ENCODE results near the gene KLF15. TPM values are rescaled to one million over a fixed set of nuclear protein-coding genes. Genes with fewer than 3 reads are reported as not detected.

KLF15 gene
- total RNA-seq, 1 donor from 2014 or later: 19.3 TPM

GRCh38 chr3:126360046-126360713 is 3.0 kb upstream of the KLF15 start:
- Mint-ChIP-seq H3K9me3 (no peaks in the 10 kb centered on the region), H3K27ac (ENCODE audit: unreplicated experiment) (no peak overlapping the region), H3K27me3 (ENCODE audit: low read depth) (peaks cover 22% of the 10 kb centered on the region), H3K36me3 (ENCODE audit: low read depth) (no peaks in the 10 kb centered on the region), H3K4me3 (no peak overlapping the region), H3K4me1 (peaks cover 21% of the 10 kb centered on the region)
- DNase-seq (ENCODE audit: low read depth, low spot score): no peak
- TF ChIP-seq, protein P1, sequence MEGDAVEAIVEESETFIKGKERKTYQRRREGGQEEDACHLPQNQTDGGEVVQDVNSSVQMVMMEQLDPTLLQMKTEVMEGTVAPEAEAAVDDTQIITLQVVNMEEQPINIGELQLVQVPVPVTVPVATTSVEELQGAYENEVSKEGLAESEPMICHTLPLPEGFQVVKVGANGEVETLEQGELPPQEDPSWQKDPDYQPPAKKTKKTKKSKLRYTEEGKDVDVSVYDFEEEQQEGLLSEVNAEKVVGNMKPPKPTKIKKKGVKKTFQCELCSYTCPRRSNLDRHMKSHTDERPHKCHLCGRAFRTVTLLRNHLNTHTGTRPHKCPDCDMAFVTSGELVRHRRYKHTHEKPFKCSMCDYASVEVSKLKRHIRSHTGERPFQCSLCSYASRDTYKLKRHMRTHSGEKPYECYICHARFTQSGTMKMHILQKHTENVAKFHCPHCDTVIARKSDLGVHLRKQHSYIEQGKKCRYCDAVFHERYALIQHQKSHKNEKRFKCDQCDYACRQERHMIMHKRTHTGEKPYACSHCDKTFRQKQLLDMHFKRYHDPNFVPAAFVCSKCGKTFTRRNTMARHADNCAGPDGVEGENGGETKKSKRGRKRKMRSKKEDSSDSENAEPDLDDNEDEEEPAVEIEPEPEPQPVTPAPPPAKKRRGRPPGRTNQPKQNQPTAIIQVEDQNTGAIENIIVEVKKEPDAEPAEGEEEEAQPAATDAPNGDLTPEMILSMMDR (conservative IDR thresholded peaks at IDR 0.05): no peak

GRCh38 chr3:126358816-126359181 is 1.6 kb upstream of the KLF15 start:
- TF ChIP-seq, protein P1 (conservative IDR thresholded peaks at IDR 0.05): no peak
- no peak for DNase-seq (ENCODE audit: low read depth, low spot score)
- Mint-ChIP-seq H3K27ac (ENCODE audit: unreplicated experiment) (no peak overlapping the region), H3K27me3 (ENCODE audit: low read depth) (peaks cover 22% of the 10 kb centered on the region), H3K4me1 (peaks cover 22% of the 10 kb centered on the region), H3K9me3 (no peaks in the 10 kb centered on the region), H3K36me3 (ENCODE audit: low read depth) (no peaks in the 10 kb centered on the region), H3K4me3 (peak overlapping the region; percentile 97)

DNA sequence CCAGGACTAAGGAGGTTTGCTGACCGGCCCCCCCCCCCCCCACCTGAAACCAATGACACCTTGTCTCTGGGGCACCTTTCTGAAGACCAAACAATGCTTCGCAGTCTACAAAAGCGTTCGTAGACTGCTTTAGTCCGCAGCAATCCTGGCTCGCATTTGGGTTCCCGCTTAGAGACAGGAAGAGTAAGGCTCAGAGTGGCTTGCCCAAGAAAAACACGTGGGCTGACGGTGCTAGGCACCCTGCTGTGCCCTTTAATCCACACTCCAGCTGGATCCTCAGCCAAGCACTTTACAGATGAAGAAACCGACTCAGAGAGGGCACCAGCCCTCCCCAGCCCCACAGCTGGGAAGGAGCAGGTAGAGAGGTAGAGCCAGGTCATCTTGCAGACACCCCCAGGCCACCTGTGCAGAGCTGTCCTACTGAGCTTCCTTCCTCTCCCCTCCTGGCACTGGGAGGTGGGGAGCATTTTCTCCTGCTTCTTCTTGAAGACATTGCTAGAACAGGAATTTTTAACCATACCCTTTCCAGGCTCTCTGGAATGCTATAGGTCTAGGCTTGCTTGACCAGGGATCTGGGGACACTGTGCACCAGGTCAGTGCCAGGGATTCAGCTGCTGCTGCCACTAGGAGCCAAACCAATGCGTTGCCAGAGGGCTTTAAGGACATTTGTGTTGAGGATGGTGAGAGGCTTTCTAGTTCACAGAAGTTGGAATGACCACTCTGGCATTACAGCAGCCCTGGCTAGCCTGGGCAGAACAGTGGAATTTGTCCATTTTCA is 1.0 kb upstream of the KLF15 start:
- H3K4me3 Mint-ChIP-seq: peak overlapping the region; percentile 97
- H3K4me1 Mint-ChIP-seq: peaks cover 22% of the 10 kb centered on the region
- no peaks in the 10 kb centered on the region for H3K9me3 Mint-ChIP-seq
- peaks cover 22% of the 10 kb centered on the region for H3K27me3 Mint-ChIP-seq (ENCODE audit: low read depth)
- DNase-seq (ENCODE audit: low read depth, low spot score): no peak
- TF ChIP-seq, protein P1 (conservative IDR thresholded peaks at IDR 0.05): no peak
- H3K36me3 Mint-ChIP-seq (ENCODE audit: low read depth): no peaks in the 10 kb centered on the region
- no peak overlapping the region for H3K27ac Mint-ChIP-seq (ENCODE audit: unreplicated experiment)

- Mint-ChIP-seq H3K4me3 (peak overlapping the region; percentile 98), H3K9me3 (no peaks in the 10 kb centered on the region), H3K27me3 (ENCODE audit: low read depth) (peaks cover 22% of the 10 kb centered on the region), H3K27ac (ENCODE audit: unreplicated experiment) (peak overlapping the region; percentile 98), H3K4me1 (peaks cover 22% of the 10 kb centered on the region), H3K36me3 (ENCODE audit: low read depth) (no peaks in the 10 kb centered on the region)
- peak; percentile 15 for DNase-seq (ENCODE audit: low read depth, low spot score)
- TF ChIP-seq, protein P1 (conservative IDR thresholded peaks at IDR 0.05): no peak
Measured at GRCh38 chr3:126356373-126357264, 589 bp downstream of the KLF15 start.

DNA sequence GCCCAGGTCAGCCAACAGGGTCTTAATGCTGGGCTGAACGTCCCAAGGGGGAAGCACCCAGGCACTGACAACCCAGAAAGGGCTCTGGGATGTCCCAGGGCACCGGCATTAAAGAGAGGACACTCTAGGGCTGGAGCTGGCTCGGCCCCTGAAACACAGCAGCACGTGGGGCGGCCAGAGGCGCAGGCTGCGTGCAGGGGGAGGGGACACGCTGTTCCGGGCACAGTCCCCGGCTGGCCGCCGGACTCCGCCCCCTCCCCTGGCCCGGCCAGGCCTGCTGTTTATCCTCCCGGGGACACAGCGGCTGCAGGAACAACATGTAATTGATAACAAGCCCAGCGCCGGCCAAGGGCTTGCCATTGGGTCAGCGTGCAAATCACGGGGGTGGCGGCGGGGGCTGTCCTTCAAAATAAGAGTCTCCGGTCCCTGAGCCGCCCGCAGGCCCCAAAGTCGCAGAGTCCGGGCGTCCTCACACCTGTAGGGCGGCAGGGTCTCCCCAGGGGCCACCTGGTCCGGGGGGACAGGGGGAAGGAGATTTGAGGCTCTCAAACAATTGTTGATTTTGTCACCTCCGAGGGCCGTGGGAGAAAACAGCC is 1.3 kb downstream of the KLF15 start:
- Mint-ChIP-seq H3K9me3 (no peaks in the 10 kb centered on the region), H3K4me3 (peak overlapping the region; percentile 98), H3K27me3 (ENCODE audit: low read depth) (peaks cover 22% of the 10 kb centered on the region), H3K27ac (ENCODE audit: unreplicated experiment) (peak overlapping the region; percentile 98), H3K4me1 (peaks cover 22% of the 10 kb centered on the region), H3K36me3 (ENCODE audit: low read depth) (no peaks in the 10 kb centered on the region)
- peak; percentile 79 for DNase-seq (ENCODE audit: low read depth, low spot score)
- TF ChIP-seq, protein P1 (conservative IDR thresholded peaks at IDR 0.05): no peak

All from neural crest cell (in vitro differentiated cells).